ENCODE results near the gene SPN. TPM values are rescaled to one million over a fixed set of nuclear protein-coding genes. Genes with fewer than 3 reads are reported as not detected.

Gene SPN
- polyA plus RNA-seq, 1 of the 3 experiments (the other 2 are of a cell fraction): 0.10 TPM

DNA sequence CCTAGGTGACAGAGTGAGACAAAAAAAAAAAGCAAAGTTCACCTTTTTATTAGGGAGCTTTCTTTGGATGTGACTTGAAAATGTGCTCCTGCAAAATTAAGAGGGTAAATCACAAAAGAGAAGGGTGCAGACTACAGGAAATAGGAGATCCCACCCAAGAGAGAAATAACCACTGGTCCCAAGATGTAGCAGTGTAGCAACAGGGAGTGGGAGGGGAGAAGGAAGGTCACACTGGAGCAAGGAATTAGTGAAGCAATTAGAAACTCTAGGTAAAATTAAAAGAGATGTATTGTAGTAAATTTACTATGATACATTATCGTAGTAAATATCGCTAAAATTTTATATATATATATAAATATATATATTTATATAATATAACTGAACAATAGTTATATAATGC lies 12.3 kb upstream of the SPN start:
- no peaks in the 10 kb centered on the region for H3K4me1 ChIP-seq (ENCODE audit: control insufficient read depth in 1 of 2, insufficient read depth in 2 of 2, low read depth in 1 of 2, low read length in 1 of 2)
- H3K9me3 ChIP-seq: no peaks in the 10 kb centered on the region
- no peaks in the 10 kb centered on the region for H3F3A ChIP-seq (replicated peaks; ENCODE audit: insufficient read depth)
- no peak overlapping the region for H3K9ac ChIP-seq
- POLR2A ChIA-PET: no interaction called here
- H3K4me3 ChIP-seq (ENCODE audit: low read depth in 2 of 2, low read length in 1 of 2): no peak overlapping the region
- no peaks in the 10 kb centered on the region for H3K9me2 ChIP-seq
- no peaks in the 10 kb centered on the region for H3K27me3 ChIP-seq (ENCODE audit: insufficient read depth)
- 97% methylated on average over 2 of the region's 2 CpGs for WGBS (ENCODE audit: low lambda C conversion rate)
- CTCF ChIA-PET: interaction anchor here (0.6 kb wide), 1 partner anchor 705 kb away, joined by 3 read pairs; no protein-coding TSS in a partner anchor
- H3K27ac ChIP-seq (ENCODE audit: low read depth in 2 of 2, low read length in 1 of 2): no peak overlapping the region
- H3K4me2 ChIP-seq: no peak overlapping the region
- no peak for DNase-seq
- no peaks in the 10 kb centered on the region for H4K20me1 ChIP-seq (ENCODE audit: insufficient read depth)
- no peak overlapping the region for H2AFZ ChIP-seq (ENCODE audit: low read depth)
- no peaks in the 10 kb centered on the region for H3K79me2 ChIP-seq (ENCODE audit: insufficient read depth)
- no peaks in the 10 kb centered on the region for H3K36me3 ChIP-seq (replicated peaks in 1 of 2; ENCODE audit: control insufficient read depth in 1 of 2, insufficient read depth in 2 of 2, low read length in 1 of 2)
- TF ChIP-seq FOSL2 (IDR thresholded peaks at IDR 0.05; ENCODE audit: borderline replicate concordance, low read depth) (no peak), EP300 (IDR thresholded peaks at IDR 0.05; ENCODE audit: borderline replicate concordance in 1 of 2, low read depth in 1 of 2, low read length in 1 of 2) (no peak), TEAD4 (IDR thresholded peaks at IDR 0.05; ENCODE audit: borderline replicate concordance, insufficient read depth) (no peak), GATA2 (CRISPR knock-in tag; IDR thresholded peaks at IDR 0.05) (no peak), GABPA (IDR thresholded peaks at IDR 0.05; ENCODE audit: low read depth) (no peak), SIN3A (IDR thresholded peaks at IDR 0.05; ENCODE audit: borderline replicate concordance, low read depth, low read length) (no peak), MXI1 (IDR thresholded peaks at IDR 0.05; ENCODE audit: low read depth, low read length) (no peak), SMC3 (IDR thresholded peaks at IDR 0.05; ENCODE audit: low read depth, low read length) (no peak), RXRA (IDR thresholded peaks at IDR 0.05; ENCODE audit: borderline replicate concordance, low read depth) (no peak), MEF2A (IDR thresholded peaks at IDR 0.05; ENCODE audit: borderline replicate concordance, low read depth) (no peak)
- TF ChIP-seq, protein P1, sequence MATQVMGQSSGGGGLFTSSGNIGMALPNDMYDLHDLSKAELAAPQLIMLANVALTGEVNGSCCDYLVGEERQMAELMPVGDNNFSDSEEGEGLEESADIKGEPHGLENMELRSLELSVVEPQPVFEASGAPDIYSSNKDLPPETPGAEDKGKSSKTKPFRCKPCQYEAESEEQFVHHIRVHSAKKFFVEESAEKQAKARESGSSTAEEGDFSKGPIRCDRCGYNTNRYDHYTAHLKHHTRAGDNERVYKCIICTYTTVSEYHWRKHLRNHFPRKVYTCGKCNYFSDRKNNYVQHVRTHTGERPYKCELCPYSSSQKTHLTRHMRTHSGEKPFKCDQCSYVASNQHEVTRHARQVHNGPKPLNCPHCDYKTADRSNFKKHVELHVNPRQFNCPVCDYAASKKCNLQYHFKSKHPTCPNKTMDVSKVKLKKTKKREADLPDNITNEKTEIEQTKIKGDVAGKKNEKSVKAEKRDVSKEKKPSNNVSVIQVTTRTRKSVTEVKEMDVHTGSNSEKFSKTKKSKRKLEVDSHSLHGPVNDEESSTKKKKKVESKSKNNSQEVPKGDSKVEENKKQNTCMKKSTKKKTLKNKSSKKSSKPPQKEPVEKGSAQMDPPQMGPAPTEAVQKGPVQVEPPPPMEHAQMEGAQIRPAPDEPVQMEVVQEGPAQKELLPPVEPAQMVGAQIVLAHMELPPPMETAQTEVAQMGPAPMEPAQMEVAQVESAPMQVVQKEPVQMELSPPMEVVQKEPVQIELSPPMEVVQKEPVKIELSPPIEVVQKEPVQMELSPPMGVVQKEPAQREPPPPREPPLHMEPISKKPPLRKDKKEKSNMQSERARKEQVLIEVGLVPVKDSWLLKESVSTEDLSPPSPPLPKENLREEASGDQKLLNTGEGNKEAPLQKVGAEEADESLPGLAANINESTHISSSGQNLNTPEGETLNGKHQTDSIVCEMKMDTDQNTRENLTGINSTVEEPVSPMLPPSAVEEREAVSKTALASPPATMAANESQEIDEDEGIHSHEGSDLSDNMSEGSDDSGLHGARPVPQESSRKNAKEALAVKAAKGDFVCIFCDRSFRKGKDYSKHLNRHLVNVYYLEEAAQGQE (IDR thresholded peaks at IDR 0.05; ENCODE audit: low read depth, low read length): no peak
- TF ChIP-seq, protein P2, sequence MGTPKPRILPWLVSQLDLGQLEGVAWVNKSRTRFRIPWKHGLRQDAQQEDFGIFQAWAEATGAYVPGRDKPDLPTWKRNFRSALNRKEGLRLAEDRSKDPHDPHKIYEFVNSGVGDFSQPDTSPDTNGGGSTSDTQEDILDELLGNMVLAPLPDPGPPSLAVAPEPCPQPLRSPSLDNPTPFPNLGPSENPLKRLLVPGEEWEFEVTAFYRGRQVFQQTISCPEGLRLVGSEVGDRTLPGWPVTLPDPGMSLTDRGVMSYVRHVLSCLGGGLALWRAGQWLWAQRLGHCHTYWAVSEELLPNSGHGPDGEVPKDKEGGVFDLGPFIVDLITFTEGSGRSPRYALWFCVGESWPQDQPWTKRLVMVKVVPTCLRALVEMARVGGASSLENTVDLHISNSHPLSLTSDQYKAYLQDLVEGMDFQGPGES (IDR thresholded peaks at IDR 0.05; ENCODE audit: low read depth, low read length): no peak
- TF ChIP-seq, protein P3, sequence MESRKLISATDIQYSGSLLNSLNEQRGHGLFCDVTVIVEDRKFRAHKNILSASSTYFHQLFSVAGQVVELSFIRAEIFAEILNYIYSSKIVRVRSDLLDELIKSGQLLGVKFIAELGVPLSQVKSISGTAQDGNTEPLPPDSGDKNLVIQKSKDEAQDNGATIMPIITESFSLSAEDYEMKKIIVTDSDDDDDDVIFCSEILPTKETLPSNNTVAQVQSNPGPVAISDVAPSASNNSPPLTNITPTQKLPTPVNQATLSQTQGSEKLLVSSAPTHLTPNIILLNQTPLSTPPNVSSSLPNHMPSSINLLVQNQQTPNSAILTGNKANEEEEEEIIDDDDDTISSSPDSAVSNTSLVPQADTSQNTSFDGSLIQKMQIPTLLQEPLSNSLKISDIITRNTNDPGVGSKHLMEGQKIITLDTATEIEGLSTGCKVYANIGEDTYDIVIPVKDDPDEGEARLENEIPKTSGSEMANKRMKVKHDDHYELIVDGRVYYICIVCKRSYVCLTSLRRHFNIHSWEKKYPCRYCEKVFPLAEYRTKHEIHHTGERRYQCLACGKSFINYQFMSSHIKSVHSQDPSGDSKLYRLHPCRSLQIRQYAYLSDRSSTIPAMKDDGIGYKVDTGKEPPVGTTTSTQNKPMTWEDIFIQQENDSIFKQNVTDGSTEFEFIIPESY (IDR thresholded peaks at IDR 0.05; ENCODE audit: borderline replicate concordance, low read depth): no peak

Data from SK-N-SH (cell line).